HepG2 (cell line): ENCODE measurements around the gene RPL18. TPM values are rescaled to one million over a fixed set of nuclear protein-coding genes. Genes with fewer than 3 reads are reported as not detected.
A peak's percentile ranks its signal among the peaks of the same experiment; 100 is the strongest.

ENCODE experiments used
- ATAC-seq: fragments of 200-7000 bp; cut with Tn5 transposase; 3 replicates; pipeline ENCODE4 v1.9.1; 2020; ENCODE audit warnings: mild to moderate bottlenecking, moderate library complexity
- BruUV-seq: library from RNA; stranded (reverse); fragments of 400-500 nt; replicated peaks from 2 replicates; lab custom pipeline; 2021; lab: Mats Ljungman, UMichigan
- CTCF ChIA-PET: fragments of 300-600 bp; formaldehyde crosslinking; extraction: SDS; loops from one replicate; lab custom pipeline; 2021; ENCODE audit warnings: low total read pairs, inconsistent platforms, low intra/inter-chr PET ratio; lab: Yijun Ruan, JAX
- POLR2A ChIA-PET: fragments of 350-600 bp; sonication (Branson Sonifier 250); formaldehyde crosslinking; loops from one replicate; lab custom pipeline; 2020; ENCODE audit warnings: antibody characterized with exemption, inconsistent platforms; lab: Yijun Ruan, JAX
- DNase-seq: peaks from one replicate; pipeline ENCODE4 v3.0.0-alpha.2; 2015; ENCODE audit warnings: low spot score
- FAIRE-seq: peaks from 3 replicates; lab custom pipeline; 2011; peaks lifted over from hg19 to GRCh38; lab: Jason Lieb, UNC
- H2AFZ ChIP-seq: one replicate; pipeline ENCODE4 v1.6.1; 2011; ENCODE audit warnings: low read length, inconsistent platforms
- H3K27ac ChIP-seq: fragments of 300-600 bp; 3 replicates; pipeline ENCODE4 v1.8.0; 2011; ENCODE audit warnings: mixed run types, mild to moderate bottlenecking, mixed read lengths, low read length, inconsistent platforms; ENCODE audit not compliant: insufficient read depth; ENCODE audit errors: extremely low read length
- H3K27me3 ChIP-seq, 2 experiments: fragments of 200-600 bp in 1 of 2; 2 replicates in 1 of 2; 3 replicates in 1 of 2; pipeline versions ENCODE4 v1.6.0 to v1.8.0; 2011; ENCODE audit warnings: low read length in 2 of 2, mild to moderate bottlenecking in 2 of 2, moderate library complexity in 2 of 2, inconsistent platforms in 1 of 2; ENCODE audit not compliant: insufficient read depth in 2 of 2, control insufficient read depth in 1 of 2
- H3K36me3 ChIP-seq, 2 experiments: fragments of 200-600 bp in 1 of 2; replicated peaks in 1 of 2; 2 replicates in 1 of 2; 3 replicates in 1 of 2; pipeline versions ENCODE4 v1.5.1 to v1.8.0; 2011; ENCODE audit warnings: low read length in 2 of 2, inconsistent platforms in 1 of 2; ENCODE audit not compliant: insufficient read depth in 2 of 2, control insufficient read depth in 1 of 2
- H3K4me1 ChIP-seq: 2 replicates; pipeline ENCODE4 v1.5.1; 2012; ENCODE audit warnings: low read length, inconsistent platforms; ENCODE audit not compliant: insufficient read depth
- H3K4me2 ChIP-seq: 2 replicates; pipeline ENCODE4 v1.6.0; 2011; ENCODE audit warnings: low read depth, low read length, inconsistent platforms
- H3K4me3 ChIP-seq, 3 experiments: fragments of 200-600 bp in 1 of 3; sonication (generic), shearing (Covaris generic) in 1 of 3; replicated peaks in 1 of 3; 2 replicates each; pipeline ENCODE4 v1.5.1; 2011 to 2016; ENCODE audit warnings: low read length in 3 of 3, inconsistent platforms in 2 of 3, low read depth in 2 of 3, mild to moderate bottlenecking in 2 of 3, control low read depth in 1 of 3, mixed read lengths in 1 of 3; ENCODE audit not compliant: insufficient read depth in 1 of 3
- H3K79me2 ChIP-seq: one replicate; pipeline ENCODE4 v1.6.1; 2011; ENCODE audit warnings: low read length, inconsistent platforms; ENCODE audit not compliant: insufficient read depth
- H3K9ac ChIP-seq: 2 replicates; pipeline ENCODE4 v1.6.0; 2011; ENCODE audit warnings: mild to moderate bottlenecking, low read depth, low read length, inconsistent platforms; ENCODE audit not compliant: insufficient read depth
- H3K9me3 ChIP-seq: 2 replicates; pipeline ENCODE4 v1.5.1; 2012; ENCODE audit warnings: mild to moderate bottlenecking, low read length
- H4K20me1 ChIP-seq: 2 replicates; pipeline ENCODE4 v1.6.0; 2011; ENCODE audit warnings: inconsistent platforms, mild to moderate bottlenecking, low read length, moderate library complexity; ENCODE audit not compliant: insufficient read depth
- GMEB1 ChIP-seq: sonication (generic); formaldehyde crosslinking; IDR thresholded peaks from 2 replicates; pipeline ENCODE4 v1.5.1; 2020; ENCODE audit warnings: missing genetic modification reagents, mild to moderate bottlenecking, borderline replicate concordance
- GTF2F1 ChIP-seq: fragments of 150-350 bp; IDR thresholded peaks from 2 replicates; pipeline ENCODE4 v1.6.1; 2014; ENCODE audit warnings: low read length
- PAF1 ChIP-seq: IDR thresholded peaks from 2 replicates; pipeline ENCODE4 v1.6.1; 2016; ENCODE audit warnings: missing genetic modification reagents, missing compliant biosample characterization
- PATZ1 ChIP-seq: sonication (generic); formaldehyde crosslinking; IDR thresholded peaks from 2 replicates; pipeline ENCODE4 v1.4.0; 2020; ENCODE audit warnings: missing genetic modification reagents
- REL ChIP-seq: sonication (generic); formaldehyde crosslinking; conservative IDR thresholded peaks from 2 replicates; pipeline ENCODE4 v1.8.0; 2022; ENCODE audit warnings: mild to moderate bottlenecking, missing genetic modification reagents, moderate library complexity
- WGBS: methylation state at CpG from one replicate; pipeline ENCODE4 v1.1.6; 2017; ENCODE audit warnings: low lambda C conversion rate; 5-methylcytosine and 5-hydroxymethylcytosine counted together
- in situ Hi-C: cut with HindIII; loops from 2 replicates; pipeline ENCODE4 v1.10.0; 2017; ENCODE audit warnings: low pct_unique_long_range_greater_than_20kb; ENCODE audit not compliant: extremely low pct_ligation_motif_present
- intact Hi-C: fragments of 100-400 bp; cut with micrococcal nuclease; formaldehyde crosslinking; loops from one replicate; pipeline ENCODE4 v1.10.0; 2022; ENCODE audit not compliant: unreplicated experiment
- polyA plus RNA-seq, 8 experiments: library from polyadenylated mRNA; depleted of rRNA in 3 of 8; stranded (reverse) in 7 of 8; unstranded in 1 of 8; fragments of >200 nt; fragmentation: Illumina TruSeq in 4 of 8; extraction: Trizol in 4 of 8; gene quantifications; 2 replicates each; pipeline versions ENCODE4 v1.2.1 to v1.2.3, GENCODE V29; 2011 to 2016; ENCODE audit warnings: low read depth in 4 of 8, missing spikeins in 1 of 8, mixed read lengths in 1 of 8; ENCODE audit not compliant: insufficient read depth in 1 of 8
- total RNA-seq, 5 experiments: library from RNA; depleted of rRNA; stranded (reverse); fragments of >200 nt; fragmentation: Illumina TruSeq; extraction: Trizol; gene quantifications; 2 replicates each; pipeline ENCODE4 v1.2.3, GENCODE V29; 2016; ENCODE audit warnings: low read depth in 1 of 5

Gene RPL18
- total and polyA plus RNA-seq, 2 of the 13 experiments (the other 11 are each of a cell fraction or from before 2014, with no cell fraction given): 1,485 to 1,639 TPM

DNA sequence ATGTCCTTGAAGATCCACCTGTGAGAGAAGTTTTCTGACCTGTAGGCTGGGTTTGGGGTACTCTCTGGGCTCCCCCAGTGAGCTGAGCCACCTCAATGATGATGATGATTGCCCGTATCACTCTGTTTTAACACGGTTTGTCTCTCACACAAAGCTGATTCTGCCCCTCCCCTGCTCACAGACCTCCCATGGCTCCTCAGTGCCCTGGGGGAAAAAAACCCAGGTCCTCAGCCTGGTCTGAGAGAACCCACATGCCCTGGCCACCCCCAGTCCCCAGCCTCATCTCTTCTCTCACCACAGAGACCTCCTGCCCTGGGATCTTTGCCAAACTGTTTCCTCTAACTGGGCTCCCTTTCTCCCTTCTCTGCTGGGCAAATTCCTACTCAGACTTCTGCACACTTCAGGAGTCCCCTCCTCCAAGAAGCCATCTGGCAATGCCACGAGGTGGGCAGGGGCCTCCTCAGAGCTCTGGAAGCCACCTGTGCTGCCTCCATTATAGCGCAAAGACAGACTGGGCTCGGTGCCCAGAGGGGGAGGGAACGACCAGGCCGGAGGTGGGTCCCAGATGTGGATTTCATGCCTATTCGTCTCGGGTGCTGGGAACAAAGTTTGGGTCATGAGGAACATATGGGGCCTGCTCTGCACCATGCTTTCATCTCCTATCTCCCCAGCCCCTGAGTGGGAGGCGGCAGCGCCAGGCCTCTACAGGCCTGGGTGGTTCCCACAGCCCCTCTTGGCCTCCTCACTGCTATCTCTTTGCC lies 35.5 kb upstream of the RPL18 start:
- Histone ChIP-seq H3K4me2 (peak overlapping the region; percentile 21), H3K27me3 (no peaks in the 10 kb centered on the region), H3K36me3 (no peaks in the 10 kb centered on the region), H3K4me1 (peaks cover 15% of the 10 kb centered on the region), H4K20me1 (no peaks in the 10 kb centered on the region), H3K9me3 (no peaks in the 10 kb centered on the region), H3K27ac (no peak overlapping the region), H3K79me2 (no peaks in the 10 kb centered on the region), H2AFZ (no peak overlapping the region)
- ChIA-PET CTCF (no interaction called here), POLR2A (no interaction called here)
- BruUV-seq: no TSS peak
- no peak for FAIRE-seq
- 10% methylated on average over 10 of the region's 11 CpGs for WGBS
- no peak for DNase-seq
- ATAC-seq: no peak
- intact Hi-C loops: no loop called here
- no peak for TF ChIP-seq GMEB1 (CRISPR knock-in tag)
- TF ChIP-seq GTF2F1: no peak
- TF ChIP-seq PATZ1: no peak
- no peak for TF ChIP-seq PAF1 (CRISPR knock-in tag)
- no peak for TF ChIP-seq REL
- TF ChIP-seq, all 625 proteins: peak for 0
- in situ Hi-C loops: no loop called here
- Histone ChIP-seq H3K9ac (no peak overlapping the region), H3K4me3 (no peak overlapping the region)
